Hematopoietic multipotent progenitor cell treated with erythropoietin and hydrocortisone succinate and interleukin-3 and kit ligand, for 4 days (in vitro differentiated cells): ENCODE data around the gene ITFG1.
"Not testable (repeated sequence)": the region's sequence is repeated elsewhere in the genome, so short reads cannot be mapped to it uniquely, and the experiment has no call there.

Source experiments
- DNase-seq: peaks from one replicate; pipeline ENCODE4 v3.0.0-alpha.2; 2015

Gene ITFG1

DNA sequence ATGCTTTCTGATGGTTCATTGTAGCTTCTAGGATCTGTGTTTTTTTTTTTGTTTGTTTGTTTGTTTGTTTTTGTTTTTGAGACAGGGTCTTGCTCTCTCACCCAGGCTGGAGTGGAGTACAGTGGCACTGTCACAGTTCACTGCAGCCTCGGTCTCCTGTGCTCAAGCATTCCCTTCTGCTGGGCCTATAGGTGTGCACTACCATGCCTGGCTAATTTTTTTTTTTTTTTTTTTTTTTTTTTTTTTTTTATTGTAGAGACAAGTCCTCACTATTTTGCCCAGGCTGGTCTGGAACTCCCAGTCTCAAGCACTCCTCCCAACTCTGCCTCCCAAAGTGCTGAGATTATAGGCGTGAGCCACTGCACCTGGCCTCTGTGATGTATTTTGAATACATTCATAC lies 12.1 kb upstream of the ITFG1 start:
- not testable (repeated sequence) for DNase-seq

GRCh38 chr16:47470810-47471209 lies 9.9 kb upstream of the ITFG1 start:
- no peak for DNase-seq

GRCh38 chr16:47470211-47470610 lies 9.3 kb upstream of the ITFG1 start:
- no peak for DNase-seq

GRCh38 chr16:47469227-47469626 lies 8.4 kb upstream of the ITFG1 start:
- no peak for DNase-seq

- peak; percentile 90 for DNase-seq
Observed at GRCh38 chr16:47468070-47468689, 7.3 kb upstream of the ITFG1 start.

GRCh38 chr16:47467501-47467900 lies 6.6 kb upstream of the ITFG1 start:
- DNase-seq: peak; percentile 41

- DNase-seq: no peak
Observed at GRCh38 chr16:47465919-47466630, 5.2 kb upstream of the ITFG1 start.

GRCh38 chr16:47463771-47464624 lies 3.1 kb upstream of the ITFG1 start:
- DNase-seq: no peak

GRCh38 chr16:47461598-47462266 lies 869 bp upstream of the ITFG1 start:
- peak; percentile 92 for DNase-seq

DNA sequence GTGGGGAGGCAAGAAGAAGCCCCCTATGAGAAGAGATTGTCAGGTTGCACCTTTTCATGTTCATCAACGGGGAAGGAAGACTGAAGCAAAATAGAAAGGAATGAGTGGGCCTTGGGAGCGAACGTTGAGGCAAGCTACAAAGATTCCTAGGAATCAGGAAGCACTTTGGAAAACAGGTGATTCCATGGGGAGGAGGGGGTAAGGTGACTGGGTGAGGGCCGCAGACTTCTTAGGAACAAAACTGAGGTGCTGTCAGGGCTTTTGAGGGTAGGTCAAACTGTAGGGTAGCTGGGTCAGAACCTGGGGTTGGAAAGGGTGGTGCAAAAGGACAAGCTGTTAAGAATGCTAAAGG lies 528 bp downstream of the ITFG1 start:
- no peak for DNase-seq

- DNase-seq: no peak
Observed at GRCh38 chr16:47459603-47460002, 1.3 kb downstream of the ITFG1 start.

DNA sequence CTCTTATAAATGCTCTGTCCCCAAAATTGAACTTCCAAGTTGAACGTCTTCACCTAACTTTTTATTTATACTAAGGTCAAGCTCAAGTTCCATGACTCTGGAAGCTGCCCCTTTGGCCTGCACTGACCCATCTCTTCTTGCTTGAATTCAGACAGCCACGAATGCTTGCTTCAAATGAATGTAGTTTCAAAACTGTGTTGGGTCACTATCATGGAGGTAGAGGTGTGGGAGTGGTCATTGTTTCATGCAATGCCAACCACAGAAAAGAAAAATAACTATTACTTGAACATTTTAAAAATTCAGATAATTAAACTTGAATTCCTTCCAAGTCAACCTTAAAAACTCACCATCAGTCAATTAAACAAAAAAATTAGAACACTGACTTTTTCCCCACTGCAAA lies 2.5 kb downstream of the ITFG1 start:
- DNase-seq: no peak

GRCh38 chr16:47449788-47450187 lies 11.1 kb downstream of the ITFG1 start:
- no peak for DNase-seq

DNA sequence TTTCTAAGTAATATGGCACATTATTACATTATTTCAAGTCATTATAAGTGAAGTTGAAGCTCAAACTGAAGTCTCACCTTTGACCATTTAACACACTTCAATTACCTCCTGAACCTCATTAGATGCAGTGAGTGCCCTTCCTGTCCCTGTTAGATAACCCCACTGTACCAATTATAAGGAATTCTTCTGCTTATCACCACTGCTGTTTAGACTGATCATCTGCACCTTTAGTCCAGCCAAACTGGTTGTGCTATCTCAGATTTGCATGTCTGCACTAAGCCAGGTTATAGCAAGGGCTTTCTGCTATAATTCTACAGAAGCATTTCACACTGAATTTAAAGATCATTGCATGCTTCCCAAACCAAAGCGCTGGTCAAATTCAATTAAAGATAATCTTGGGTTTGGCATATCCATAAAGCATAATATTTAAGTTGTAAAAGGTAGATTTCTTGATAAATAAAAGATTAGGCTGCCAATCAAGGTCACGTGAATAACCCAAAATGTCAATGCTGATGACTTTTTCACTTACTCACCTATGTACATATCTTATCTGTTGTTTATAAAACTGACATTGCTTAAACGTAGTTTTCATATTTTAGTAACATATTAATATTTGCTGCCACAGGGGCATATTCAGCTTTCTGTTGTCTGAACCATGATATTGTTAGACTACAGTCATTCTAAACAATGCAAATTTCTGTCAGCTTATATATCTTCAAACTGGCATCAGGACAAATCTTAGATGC lies 11.9 kb downstream of the ITFG1 start:
- no peak for DNase-seq

- DNase-seq: no peak
Observed at GRCh38 chr16:47446431-47446830, 14.4 kb downstream of the ITFG1 start.

GRCh38 chr16:47442884-47443283 lies 18.0 kb downstream of the ITFG1 start:
- DNase-seq: not testable (repeated sequence)

GRCh38 chr16:47440066-47440465 lies 20.8 kb downstream of the ITFG1 start:
- not testable (repeated sequence) for DNase-seq

DNA sequence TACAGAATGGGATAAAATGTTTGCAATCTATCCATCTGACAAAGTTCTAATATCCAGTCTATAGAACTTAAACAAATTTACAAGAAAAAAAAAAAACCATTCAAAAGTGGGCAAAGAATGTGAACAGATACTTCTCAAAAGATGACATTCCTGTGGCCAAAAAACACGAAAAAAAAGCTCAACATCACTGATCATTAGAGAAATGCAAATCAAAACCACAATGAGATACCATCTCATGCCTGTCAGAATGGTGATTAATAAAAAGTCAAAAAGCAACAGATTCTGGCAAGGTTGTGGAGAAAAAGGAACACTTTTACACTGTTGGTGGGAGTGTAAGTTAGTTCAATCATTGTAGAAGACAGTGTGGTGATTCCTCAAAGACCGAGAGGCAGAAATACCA lies 26.6 kb downstream of the ITFG1 start:
- peak; percentile 4 for DNase-seq

DNA sequence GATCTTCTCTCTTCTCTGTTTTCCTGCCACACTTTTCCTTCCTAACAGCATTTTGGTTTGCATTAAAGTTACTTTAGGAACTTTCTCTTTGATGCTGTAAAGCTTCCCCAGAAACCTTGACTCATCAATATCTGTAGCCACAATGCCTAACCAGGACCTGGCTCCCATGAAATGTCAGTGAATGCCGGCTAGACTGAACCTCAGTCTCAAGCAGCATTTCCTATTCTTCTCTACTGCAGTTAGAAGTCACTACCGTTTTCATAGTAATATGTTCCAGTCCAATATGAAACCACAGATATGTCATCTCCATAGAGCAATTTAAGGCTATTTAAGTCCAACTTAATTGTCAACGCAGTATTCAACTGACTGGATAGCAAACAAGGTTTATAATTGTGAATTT lies 28.9 kb downstream of the ITFG1 start:
- no peak for DNase-seq

DNA sequence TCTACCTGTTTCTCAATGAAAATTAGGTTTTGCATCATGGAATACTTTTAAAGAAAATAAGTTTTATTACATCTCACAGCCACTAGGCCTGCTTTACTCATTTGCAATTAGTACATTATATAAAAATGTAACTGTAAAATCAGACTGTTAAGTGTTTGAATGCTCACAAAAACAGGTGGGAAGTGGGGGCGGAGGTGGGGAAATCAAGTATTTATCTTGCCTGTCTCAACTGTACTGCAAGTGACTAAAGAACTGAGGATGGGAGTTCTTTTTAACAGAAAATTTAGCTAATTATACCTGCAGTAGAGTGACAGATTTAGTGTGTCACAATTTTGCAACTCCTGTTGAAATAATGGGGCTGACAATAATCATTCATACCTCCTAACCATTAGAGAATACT lies 34.1 kb downstream of the ITFG1 start:
- no peak for DNase-seq

GRCh38 chr16:47424846-47425245 lies 36.0 kb downstream of the ITFG1 start:
- no peak for DNase-seq

DNA sequence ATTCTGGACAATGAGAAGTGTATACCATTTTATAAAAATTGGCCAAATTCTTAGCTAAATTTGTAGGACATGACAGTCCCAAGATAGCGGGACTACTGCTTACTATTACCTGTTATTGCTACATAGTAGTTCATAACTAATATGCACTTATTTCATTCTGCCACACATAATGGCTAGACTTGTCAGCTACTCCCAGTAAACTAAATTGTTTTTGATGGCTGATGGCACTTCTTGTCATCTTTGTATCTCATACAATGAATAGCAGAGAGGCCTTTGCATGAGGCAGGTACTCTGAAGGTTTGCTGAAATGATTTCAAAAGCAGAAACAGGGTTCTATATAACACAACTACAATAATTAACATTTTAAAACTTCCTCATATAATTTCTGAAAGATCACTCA lies 44.0 kb downstream of the ITFG1 start:
- DNase-seq: no peak

DNA sequence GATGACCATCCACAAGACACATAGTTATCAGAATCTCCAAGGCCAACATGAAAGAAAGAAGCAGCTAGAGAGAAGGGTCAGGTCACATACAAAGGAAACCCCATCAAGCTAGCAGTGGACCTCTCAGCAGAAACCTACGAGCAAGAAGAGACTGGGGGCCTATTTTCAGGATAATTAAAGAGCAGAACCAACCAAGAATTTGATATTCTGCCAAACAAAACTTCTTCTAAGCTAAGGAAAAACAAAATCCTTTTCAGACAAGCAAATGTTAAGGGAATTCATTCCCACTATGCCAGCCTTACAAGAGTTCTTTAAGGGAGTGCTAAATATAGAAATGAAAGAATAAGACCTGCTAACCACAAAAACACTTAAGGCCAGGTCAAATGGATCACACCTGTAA lies 47.8 kb downstream of the ITFG1 start:
- no peak for DNase-seq
